ENCODE measurements around the gene PDE4C. TPM values are rescaled to one million over a fixed set of nuclear protein-coding genes. Genes with fewer than 3 reads are reported as not detected.

Gene PDE4C
- total RNA-seq, 4 donors from 2014 or later: under 0.01 to 0.60 (median 0.59) TPM; not detected in 1

GRCh38 chr19:18203863-18204393 lies 22.3 kb downstream of the PDE4C start, which contains the start of gene RAB3A:
RAB3A (minus strand) TSS chr19:18204042; CDS start chr19:18202740, 1,302 bp downstream.
- 0 to 1% methylated on average over 21 to 29 of the region's 50 CpGs for WGBS, 2 donors
- Histone ChIP-seq H3K27ac (peak within 1 kb of the TSS; percentile 94 to 100 (median 98)), H3K4me3 (peak within 1 kb of the TSS; percentile 59 to 79 (median 70)), H3K36me3 (peaks cover 0 to 22% (median 0%) of the 10 kb centered on the region in 3 donors), H3K4me1 (peaks cover 0 to 35% (median 16%) of the 10 kb centered on the region in 4 donors), H3K9me3 (no peaks in the 10 kb centered on the region), H3K27me3 (peaks cover 0 to 8% of the 10 kb centered on the region in 2 donors)
- TF ChIP-seq CTCF (IDR thresholded peaks at IDR 0.05) (peak in 2 of 5 experiments; percentile 20 to 41), EP300 (IDR thresholded peaks at IDR 0.05) (peak; percentile 84 to 97), POLR2A (IDR thresholded peaks at IDR 0.05) (peak in 1 of 2 donors; percentile 81)
- peak; percentile 100 for DNase-seq (ENCODE audit: low spot score in 2 of 2)

GRCh38 chr19:18203408-18203862 lies 22.8 kb downstream of the PDE4C start:
- peak in 1 of 2 donors; percentile 38 for DNase-seq (ENCODE audit: low spot score in 2 of 2)
- TF ChIP-seq POLR2A (IDR thresholded peaks at IDR 0.05): no peak
- no peak for TF ChIP-seq EP300 (IDR thresholded peaks at IDR 0.05)
- no peak for TF ChIP-seq CTCF (IDR thresholded peaks at IDR 0.05)
- WGBS, 2 donors: 0% methylated on average over 17 to 30 of the region's 38 CpGs
- Histone ChIP-seq H3K4me3 (peak overlapping the region; percentile 59 to 79 (median 70)), H3K4me1 (peaks cover 0 to 35% (median 16%) of the 10 kb centered on the region in 4 donors), H3K27me3 (peaks cover 0 to 3% of the 10 kb centered on the region in 2 donors), H3K27ac (peak overlapping the region; percentile 53 to 99 (median 78)), H3K9me3 (no peaks in the 10 kb centered on the region), H3K36me3 (peaks cover 0 to 27% (median 0%) of the 10 kb centered on the region in 3 donors)

GRCh38 chr19:18202778-18203407 lies 23.3 kb downstream of the PDE4C start:
- Histone ChIP-seq H3K27me3 (no peaks in the 10 kb centered on the region), H3K9me3 (no peaks in the 10 kb centered on the region), H3K36me3 (peaks cover 0 to 33% (median 0%) of the 10 kb centered on the region in 3 donors), H3K4me3 (peak overlapping the region; percentile 59 to 79 (median 70)), H3K27ac (peak overlapping the region in 3 of 4 donors; percentile 60 to 99 (median 97)), H3K4me1 (peaks cover 0 to 30% (median 16%) of the 10 kb centered on the region in 4 donors)
- whole genome bisulfite sequencing, 2 donors: 5 to 8% methylated on average over 11 to 28 of the region's 32 CpGs
- TF ChIP-seq POLR2A (IDR thresholded peaks at IDR 0.05) (no peak), EP300 (IDR thresholded peaks at IDR 0.05) (no peak), CTCF (IDR thresholded peaks at IDR 0.05) (peak; percentile 13 to 65 (median 28))
- DNase-seq (ENCODE audit: low spot score in 2 of 2): no peak

GRCh38 chr19:18202397-18202777 lies 23.9 kb downstream of the PDE4C start:
- 79 to 83% methylated on average over 24 of the region's 24 CpGs for WGBS, 2 donors
- Histone ChIP-seq H3K27ac (peak overlapping the region in 2 of 4 donors; percentile 60 to 99), H3K4me3 (no peak overlapping the region)

GRCh38 chr19:18198374-18198773 lies 27.9 kb downstream of the PDE4C start:
- H3K9me3 ChIP-seq: no peaks in the 10 kb centered on the region
- no peaks in the 10 kb centered on the region for H3K27me3 ChIP-seq
- no peak for TF ChIP-seq POLR2A (IDR thresholded peaks at IDR 0.05)
- TF ChIP-seq CTCF (IDR thresholded peaks at IDR 0.05): no peak
- no peak for TF ChIP-seq EP300 (IDR thresholded peaks at IDR 0.05)
- DNase-seq (ENCODE audit: low spot score in 2 of 2): no peak
- H3K27ac ChIP-seq: no peak overlapping the region
- H3K36me3 ChIP-seq: peaks cover 0 to 56% (median 0%) of the 10 kb centered on the region in 3 donors
- 90% methylated on average over 6 of the region's 6 CpGs for WGBS, 2 donors
- peaks cover 0 to 27% (median 19%) of the 10 kb centered on the region in 4 donors for H3K4me1 ChIP-seq
- H3K4me3 ChIP-seq: no peak overlapping the region

More at GRCh38 chr19:18202397-18202777, 23.9 kb downstream of the PDE4C start:
- Histone ChIP-seq H3K4me1 (peaks cover 0 to 28% (median 16%) of the 10 kb centered on the region in 4 donors), H3K9me3 (no peaks in the 10 kb centered on the region), H3K27me3 (no peaks in the 10 kb centered on the region), H3K36me3 (peaks cover 0 to 35% (median 0%) of the 10 kb centered on the region in 3 donors)
- TF ChIP-seq POLR2A (IDR thresholded peaks at IDR 0.05): no peak
- TF ChIP-seq EP300 (IDR thresholded peaks at IDR 0.05): no peak
- no peak for DNase-seq (ENCODE audit: low spot score in 2 of 2)

All from tibial nerve (tissue), 4 donors.